Thyroid gland (tissue), 4 donors: ENCODE data around the gene HPS6.

Experiments used
- CTCF ChIP-seq, 6 experiments: fragments of 200-600 bp in 3 of 6; fragments of 450-650 bp in 3 of 6; sonication (generic) in 3 of 6; IDR thresholded peaks; one replicate each; pipeline ENCODE4 v1.5.1; 2016 to 2019; ENCODE audit warnings: antibody characterized with exemption in 6 of 6, mild to moderate bottlenecking in 2 of 6, inconsistent platforms in 1 of 6, moderate library complexity in 1 of 6
- POLR2A ChIP-seq, 2 donors: fragments of 450-650 bp; IDR thresholded peaks; one replicate each; pipeline ENCODE4 v1.6.1; 2017; ENCODE audit warnings: antibody characterized with exemption in 2 of 2, mild to moderate bottlenecking in 2 of 2, moderate library complexity in 1 of 2

- no peak for TF ChIP-seq POLR2A (IDR thresholded peaks at IDR 0.05)
- TF ChIP-seq CTCF (IDR thresholded peaks at IDR 0.05): no peak
These were observed 25.6 kb downstream of the HPS6 start for GRCh38 chr10:102090772-102091171.
